Sciatic nerve (tissue), 2 donors: ENCODE results near the gene RIC8B. TPM values are rescaled to one million over a fixed set of nuclear protein-coding genes. Genes with fewer than 3 reads are reported as not detected.

ENCODE experiments used
- ATAC-seq: fragments of 200-7000 bp; cut with Tn5 transposase; one replicate; pipeline ENCODE4 v1.9.1; 2020; ENCODE audit warnings: mild to moderate bottlenecking, moderate library complexity
- DNase-seq: peaks from one replicate; pipeline ENCODE4 v3.0.0-alpha.2; 2020; ENCODE audit warnings: low spot score
- intact Hi-C: fragments of 100-400 bp; cut with DNase I; formaldehyde crosslinking; loops from one replicate; pipeline ENCODE4 v1.14.2; 2022
- total RNA-seq: library from RNA; stranded (reverse); fragmentation: NEBNext Ultra II Directional; extraction: Animal tissue kit (Norgen Biotek cat#: 25700); gene quantifications from one replicate; pipeline ENCODE4 v1.2.1, GENCODE V29; 2021
- donor health status: DM: no; HTN: no; CAD: no.
- donor health status: DM: no; HTN: no; CAD: no.

The RIC8B gene
- total RNA-seq, 1 donor from 2014 or later = 28.8 TPM

- no peak for ATAC-seq
These were observed 87.8 kb downstream of the RIC8B start for GRCh38 chr12:106861984-106862916.

GRCh38 chr12:106863189-106863588 is 88.7 kb downstream of the RIC8B start:
- ATAC-seq = peak; percentile 71
- no peak for DNase-seq
- intact Hi-C loops = no loop called here

More at GRCh38 chr12:106861984-106862916, 87.8 kb downstream of the RIC8B start:
- DNase-seq = no peak
- intact Hi-C loops = no loop called here

- DNase-seq = no peak
- intact Hi-C loops = no loop called here
- ATAC-seq = no peak
These were observed 91.2 kb downstream of the RIC8B start for GRCh38 chr12:106865683-106866082.

GRCh38 chr12:106866426-106867080 is 92.1 kb downstream of the RIC8B start:
- DNase-seq (no peak), ATAC-seq (peak; percentile 61)
- intact Hi-C loops = no loop called here

GRCh38 chr12:106867651-106868050 is 93.2 kb downstream of the RIC8B start:
- intact Hi-C loops = no loop called here
- DNase-seq = no peak
- ATAC-seq = no peak

GRCh38 chr12:106868982-106869700 is 94.7 kb downstream of the RIC8B start:
- intact Hi-C loops = no loop called here
- no peak for DNase-seq

GRCh38 chr12:106870116-106870515 is 95.6 kb downstream of the RIC8B start:
- intact Hi-C loops = no loop called here
- ATAC-seq = no peak
- no peak for DNase-seq

More at GRCh38 chr12:106868982-106869700, 94.7 kb downstream of the RIC8B start:
- ATAC-seq = no peak

GRCh38 chr12:106871477-106871876 is 97.0 kb downstream of the RIC8B start:
- no peak for DNase-seq
- intact Hi-C loops = no loop called here
- ATAC-seq = no peak

GRCh38 chr12:106873983-106874382 is 99.5 kb downstream of the RIC8B start:
- ATAC-seq (no peak), DNase-seq (no peak)
- intact Hi-C loops = no loop called here

- ATAC-seq (no peak), DNase-seq (no peak)
- intact Hi-C loops = no loop called here
These were observed 104.3 kb downstream of the RIC8B start for GRCh38 chr12:106878804-106879203.

GRCh38 chr12:106879612-106880011 is 105.1 kb downstream of the RIC8B start:
- no peak for DNase-seq
- intact Hi-C loops = no loop called here
- no peak for ATAC-seq

GRCh38 chr12:106883426-106883825 is 108.9 kb downstream of the RIC8B start:
- ATAC-seq (no peak), DNase-seq (no peak)
- intact Hi-C loops = no loop called here

GRCh38 chr12:106885026-106885425 is 110.5 kb downstream of the RIC8B start:
- no peak for DNase-seq
- intact Hi-C loops = no loop called here
- no peak for ATAC-seq

- intact Hi-C loops = no loop called here
- ATAC-seq = no peak
These were observed 111.2 kb downstream of the RIC8B start for GRCh38 chr12:106885541-106886249.

GRCh38 chr12:106886932-106887331 is 112.5 kb downstream of the RIC8B start:
- DNase-seq = no peak
- no peak for ATAC-seq
- intact Hi-C loops = no loop called here

More at GRCh38 chr12:106885541-106886249, 111.2 kb downstream of the RIC8B start:
- no peak for DNase-seq

- intact Hi-C loops = no loop called here
- DNase-seq (no peak), ATAC-seq (no peak)
These were observed 114.0 kb downstream of the RIC8B start for GRCh38 chr12:106888348-106888970.

GRCh38 chr12:106889326-106889725 is 114.8 kb downstream of the RIC8B start:
- intact Hi-C loops = no loop called here
- ATAC-seq = no peak
- no peak for DNase-seq

- ATAC-seq (no peak), DNase-seq (no peak)
- intact Hi-C loops = no loop called here
These were observed 115.6 kb downstream of the RIC8B start for GRCh38 chr12:106889950-106890626.
